Peyer's patch (tissue), 4 donors: ENCODE results near the gene RASAL2. TPM values are rescaled to one million over a fixed set of nuclear protein-coding genes. Genes with fewer than 3 reads are reported as not detected.

Experiments
- DNase-seq, 3 donors: peaks; one replicate each; pipeline ENCODE4 v3.0.0-alpha.2; 2017 to 2019
- H3K27ac ChIP-seq, 4 donors: fragments of 200-600 bp; sonication (generic); one replicate each; pipeline ENCODE4 v1.5.1; 2016 to 2019
- H3K27me3 ChIP-seq, 2 donors: fragments of 200-600 bp; sonication (generic); one replicate each; pipeline ENCODE4 v1.5.1; 2019
- H3K36me3 ChIP-seq, 3 donors: fragments of 200-600 bp; sonication (generic); one replicate each; pipeline ENCODE4 v1.5.1; 2016 to 2019
- H3K4me1 ChIP-seq, 4 donors: fragments of 200-600 bp; sonication (generic); one replicate each; pipeline ENCODE4 v1.5.1; 2016 to 2019
- H3K4me3 ChIP-seq, 4 donors: fragments of 200-600 bp; sonication (generic); 1 replicate in 3 of 4; 2 replicates in 1 of 4; pipeline ENCODE4 v1.5.1; 2016 to 2019; ENCODE audit warnings: mild to moderate bottlenecking in 1 of 4
- H3K9me3 ChIP-seq, 4 donors: fragments of 200-600 bp; sonication (generic); one replicate each; pipeline ENCODE4 v1.5.1; 2016 to 2019; ENCODE audit warnings: mild to moderate bottlenecking in 1 of 4
- CTCF ChIP-seq, 6 experiments: fragments of 450-650 bp in 4 of 6; fragments of 200-600 bp in 2 of 6; sonication (generic) in 1 of 6; IDR thresholded peaks; one replicate each; pipeline ENCODE4 v1.5.1; 2017 to 2019; ENCODE audit warnings: antibody characterized with exemption in 6 of 6, mild to moderate bottlenecking in 3 of 6, moderate library complexity in 1 of 6
- POLR2A ChIP-seq, 2 donors: fragments of 450-650 bp; IDR thresholded peaks; one replicate each; pipeline ENCODE4 v1.5.1; 2017; ENCODE audit warnings: antibody characterized with exemption in 2 of 2, mild to moderate bottlenecking in 2 of 2, moderate library complexity in 2 of 2
- total RNA-seq, 4 donors: library from RNA; depleted of rRNA; stranded (reverse); fragments of >200 nt; gene quantifications; one replicate each; pipeline ENCODE4 v1.1.0, GENCODE V29; 2016

Gene RASAL2
- total RNA-seq, 4 donors from 2014 or later = 10.2 to 35.5 (median 20.0) TPM

- H3K9me3 ChIP-seq = no peaks in the 10 kb centered on the region
- H3K4me3 ChIP-seq = no peak overlapping the region
- no peak for DNase-seq
- H3K27me3 ChIP-seq = no peaks in the 10 kb centered on the region
- H3K27ac ChIP-seq = no peak overlapping the region
- peaks cover 0 to 8% (median 0%) of the 10 kb centered on the region in 3 donors for H3K36me3 ChIP-seq
- H3K4me1 ChIP-seq = no peaks in the 10 kb centered on the region
- TF ChIP-seq POLR2A (IDR thresholded peaks at IDR 0.05) (no peak), CTCF (IDR thresholded peaks at IDR 0.05) (no peak)
Observed at GRCh38 chr1:178452013-178452412, 358.1 kb downstream of the RASAL2 start.

- no peaks in the 10 kb centered on the region for H3K27me3 ChIP-seq
- no peak overlapping the region for H3K4me3 ChIP-seq
- H3K9me3 ChIP-seq = no peaks in the 10 kb centered on the region
- H3K4me1 ChIP-seq = no peaks in the 10 kb centered on the region
- TF ChIP-seq POLR2A (IDR thresholded peaks at IDR 0.05) = no peak
- peaks cover 0 to 28% (median 0%) of the 10 kb centered on the region in 3 donors for H3K36me3 ChIP-seq
- no peak overlapping the region for H3K27ac ChIP-seq
- DNase-seq = no peak
Observed at GRCh38 chr1:178456472-178456871, 362.6 kb downstream of the RASAL2 start.

GRCh38 chr1:178457651-178458050, 363.7 kb downstream of the RASAL2 start:
- H3K9me3 ChIP-seq = no peaks in the 10 kb centered on the region
- no peak overlapping the region for H3K27ac ChIP-seq
- peaks cover 0 to 20% (median 0%) of the 10 kb centered on the region in 3 donors for H3K36me3 ChIP-seq
- no peak for TF ChIP-seq CTCF (IDR thresholded peaks at IDR 0.05)
- no peak for TF ChIP-seq POLR2A (IDR thresholded peaks at IDR 0.05)
- no peaks in the 10 kb centered on the region for H3K4me1 ChIP-seq
- no peaks in the 10 kb centered on the region for H3K27me3 ChIP-seq
- H3K4me3 ChIP-seq = no peak overlapping the region
- no peak for DNase-seq

GRCh38 chr1:178458203-178458602, 364.3 kb downstream of the RASAL2 start:
- Histone ChIP-seq H3K27ac (no peak overlapping the region), H3K4me3 (no peak overlapping the region), H3K36me3 (peaks cover 0 to 19% (median 0%) of the 10 kb centered on the region in 3 donors), H3K9me3 (no peaks in the 10 kb centered on the region), H3K4me1 (no peaks in the 10 kb centered on the region), H3K27me3 (no peaks in the 10 kb centered on the region)
- TF ChIP-seq POLR2A (IDR thresholded peaks at IDR 0.05) (no peak), CTCF (IDR thresholded peaks at IDR 0.05) (no peak)
- no peak for DNase-seq

- Histone ChIP-seq H3K27ac (no peak overlapping the region), H3K36me3 (peaks cover 0 to 24% (median 0%) of the 10 kb centered on the region in 3 donors), H3K4me3 (no peak overlapping the region), H3K9me3 (no peaks in the 10 kb centered on the region), H3K4me1 (no peaks in the 10 kb centered on the region), H3K27me3 (no peaks in the 10 kb centered on the region)
- DNase-seq = no peak
- TF ChIP-seq POLR2A (IDR thresholded peaks at IDR 0.05) (no peak), CTCF (IDR thresholded peaks at IDR 0.05) (no peak)
Observed at GRCh38 chr1:178461104-178461503, 367.2 kb downstream of the RASAL2 start.

GRCh38 chr1:178461701-178462100, 367.8 kb downstream of the RASAL2 start:
- no peaks in the 10 kb centered on the region for H3K9me3 ChIP-seq
- no peaks in the 10 kb centered on the region for H3K27me3 ChIP-seq
- H3K36me3 ChIP-seq = peaks cover 0 to 30% (median 0%) of the 10 kb centered on the region in 3 donors
- DNase-seq = no peak
- no peaks in the 10 kb centered on the region for H3K4me1 ChIP-seq
- no peak overlapping the region for H3K27ac ChIP-seq
- no peak overlapping the region for H3K4me3 ChIP-seq
- TF ChIP-seq CTCF (IDR thresholded peaks at IDR 0.05) (no peak), POLR2A (IDR thresholded peaks at IDR 0.05) (no peak)
